ENCODE results near the gene GOLGA6D. TPM values are rescaled to one million over a fixed set of nuclear protein-coding genes. Genes with fewer than 3 reads are reported as not detected.
"Not testable (repeated sequence)": the region's sequence is repeated elsewhere in the genome, so short reads cannot be mapped to it uniquely, and the experiment has no call there.

GOLGA6D gene
- total and polyA plus RNA-seq, 2 donors (not counting 1 experiment from before 2014, with no cell fraction given), result not detected

GRCh38 chr15:75309711-75310110 is 27.1 kb downstream of the GOLGA6D start:
- TF ChIP-seq CTCF (IDR thresholded peaks at IDR 0.05) (no peak), EZH2 (IDR thresholded peaks at IDR 0.05; ENCODE audit: borderline replicate concordance, insufficient read depth, low read depth, low read length, poor library complexity, severe bottlenecking) (no peak)
- ATAC-seq (ENCODE audit: low read depth), result no peak
- Mint-ChIP-seq H3K27me3 (peaks cover 41% of the 10 kb centered on the region), H3K4me3 (no peak overlapping the region), H3K9me3 (ENCODE audit: insufficient read depth) (no peaks in the 10 kb centered on the region), H3K27ac (no peak overlapping the region), H3K4me1 (no peaks in the 10 kb centered on the region)
- no peak for DNase-seq
- CTCF ChIA-PET, result interaction anchor here (0.7 kb wide), 1 partner anchor 823 kb away, joined by 3 read pairs; no protein-coding TSS in a partner anchor
- POLR2A ChIA-PET, result no interaction called here
- H3K27me3 ChIP-seq (replicated peaks in 1 of 4; ENCODE audit: control extremely low read depth in 1 of 4, control insufficient read depth in 3 of 4, insufficient read depth in 4 of 4, low read length in 3 of 4), result peaks cover 0 to 13% (median 4%) of the 10 kb centered on the region in 4 experiments
- no peak overlapping the region for H3K9ac ChIP-seq (ENCODE audit: low read length)
- H3K79me2 ChIP-seq (ENCODE audit: control insufficient read depth, insufficient read depth, low read length), result no peaks in the 10 kb centered on the region
- H3K4me2 ChIP-seq (replicated peaks; ENCODE audit: low read depth, low read length, poor library complexity, severe bottlenecking), result no peak overlapping the region
- no peak overlapping the region for H3K4me3 ChIP-seq (ENCODE audit: control extremely low read depth in 1 of 5, extremely low read depth in 1 of 5, insufficient read depth in 1 of 5, low read depth in 2 of 5, low read length in 4 of 5)
- no peaks in the 10 kb centered on the region for H3K9me3 ChIP-seq (ENCODE audit: control extremely low read depth in 1 of 3, control insufficient read depth in 2 of 3, insufficient read depth in 1 of 3, low read length in 2 of 3)
- H4K20me1 ChIP-seq (ENCODE audit: control insufficient read depth, insufficient read depth, low read length, poor library complexity, severe bottlenecking), result no peaks in the 10 kb centered on the region
- intact Hi-C loops (cut with micrococcal nuclease), result no loop called here
- no peaks in the 10 kb centered on the region for H3K36me3 ChIP-seq (replicated peaks in 1 of 2; ENCODE audit: control extremely low read depth in 1 of 2, control insufficient read depth in 1 of 2, extremely low read depth in 1 of 2, insufficient read depth in 2 of 2, low read length in 1 of 2)
- H3K4me1 ChIP-seq (ENCODE audit: control insufficient read depth in 2 of 2, insufficient read depth in 2 of 2, low read length in 2 of 2), result no peaks in the 10 kb centered on the region
- H3K27ac ChIP-seq (ENCODE audit: low read length in 2 of 2), result no peak overlapping the region
- no peak overlapping the region for H2AFZ ChIP-seq (ENCODE audit: insufficient read depth, low read depth, low read length, poor library complexity, severe bottlenecking)

GRCh38 chr15:75312548-75312947 is 29.9 kb downstream of the GOLGA6D start:
- peaks cover 26% of the 10 kb centered on the region for H3K27me3 Mint-ChIP-seq
- H3K4me1 Mint-ChIP-seq; H3K27ac ChIP-seq (ENCODE audit: low read length in 2 of 2); POLR2A ChIA-PET; H3K4me3 ChIP-seq (ENCODE audit: control extremely low read depth in 1 of 5, extremely low read depth in 1 of 5, insufficient read depth in 1 of 5, low read depth in 2 of 5, low read length in 4 of 5); H3K4me2 ChIP-seq (replicated peaks; ENCODE audit: low read depth, low read length, poor library complexity, severe bottlenecking); CTCF ChIA-PET; H3K79me2 ChIP-seq (ENCODE audit: control insufficient read depth, insufficient read depth, low read length); H4K20me1 ChIP-seq (ENCODE audit: control insufficient read depth, insufficient read depth, low read length, poor library complexity, severe bottlenecking); H3K4me1 ChIP-seq (ENCODE audit: control insufficient read depth in 2 of 2, insufficient read depth in 2 of 2, low read length in 2 of 2); ATAC-seq (ENCODE audit: low read depth); H3K9me3 Mint-ChIP-seq (ENCODE audit: insufficient read depth); H3K9me3 ChIP-seq (ENCODE audit: control extremely low read depth in 1 of 3, control insufficient read depth in 2 of 3, insufficient read depth in 1 of 3, low read length in 2 of 3); H3K36me3 ChIP-seq (replicated peaks in 1 of 2; ENCODE audit: control extremely low read depth in 1 of 2, control insufficient read depth in 1 of 2, extremely low read depth in 1 of 2, insufficient read depth in 2 of 2, low read length in 1 of 2); intact Hi-C loops (cut with micrococcal nuclease); H3K9ac ChIP-seq (ENCODE audit: low read length); H3K27ac Mint-ChIP-seq; H3K27me3 ChIP-seq (replicated peaks in 1 of 4; ENCODE audit: control extremely low read depth in 1 of 4, control insufficient read depth in 3 of 4, insufficient read depth in 4 of 4, low read length in 3 of 4); DNase-seq; H3K4me3 Mint-ChIP-seq; H2AFZ ChIP-seq (ENCODE audit: insufficient read depth, low read depth, low read length, poor library complexity, severe bottlenecking): not testable (repeated sequence)
- WGBS (ENCODE audit: insufficient coverage), result 100% methylated on average over 1 of the region's 1 CpG
